Vagina (tissue), 2 donors: ENCODE results near the gene MRPS30.

Source experiments
- POLR2A ChIP-seq, 2 donors: fragments of 450-650 bp; IDR thresholded peaks; one replicate each; pipeline ENCODE4 v1.6.1; 2017; ENCODE audit warnings: antibody characterized with exemption in 2 of 2, mild to moderate bottlenecking in 2 of 2, moderate library complexity in 2 of 2
- POLR2AphosphoS5 ChIP-seq, 2 donors: sonication (generic); formaldehyde crosslinking; IDR thresholded peaks; one replicate each; pipeline ENCODE4 v1.9.0; 2017; ENCODE audit warnings: antibody characterized with exemption in 2 of 2, mild to moderate bottlenecking in 2 of 2, low read depth in 1 of 2; ENCODE audit not compliant: insufficient read depth in 1 of 2
- TF ChIP-seq, protein P1 (sequence below), 3 experiments: fragments of 450-650 bp in 2 of 3; fragments of 200-600 bp in 1 of 3; sonication (generic) in 1 of 3; IDR thresholded peaks; one replicate each; pipeline ENCODE4 v1.5.1; 2017 to 2019; ENCODE audit warnings: antibody characterized with exemption in 3 of 3, mild to moderate bottlenecking in 2 of 3, moderate library complexity in 2 of 3

DNA sequence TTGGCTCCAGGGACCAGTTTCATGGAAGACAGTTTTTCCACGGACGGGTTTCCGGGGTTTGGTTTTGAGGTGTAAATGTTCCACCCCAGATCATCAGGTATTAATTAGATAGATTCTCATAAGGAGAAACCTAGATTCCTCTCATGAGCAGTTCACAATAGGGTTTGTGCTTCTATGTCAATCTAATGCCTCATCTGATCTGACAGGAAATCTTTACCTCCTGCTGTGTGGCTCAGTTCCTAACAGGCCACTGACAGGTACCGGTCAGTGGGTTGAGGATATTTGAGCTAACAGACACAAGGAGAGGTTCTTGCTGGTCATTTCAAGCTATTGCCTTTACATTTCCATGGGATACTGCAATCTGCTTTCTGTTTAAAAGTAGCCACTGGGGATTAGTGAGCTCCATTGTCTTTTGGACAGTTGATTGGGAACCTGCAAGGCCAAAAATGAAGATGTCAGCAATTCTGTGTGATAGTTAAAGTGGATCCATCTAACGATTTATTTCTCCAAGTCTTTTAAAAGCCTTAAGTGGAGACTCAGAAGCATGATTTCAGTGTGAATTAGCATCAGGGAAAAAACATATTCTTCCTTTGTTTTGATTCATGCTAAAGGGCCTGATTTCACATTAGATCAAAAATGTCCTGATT, 38.6 kb downstream of the MRPS30 start:
- TF ChIP-seq, protein P1, sequence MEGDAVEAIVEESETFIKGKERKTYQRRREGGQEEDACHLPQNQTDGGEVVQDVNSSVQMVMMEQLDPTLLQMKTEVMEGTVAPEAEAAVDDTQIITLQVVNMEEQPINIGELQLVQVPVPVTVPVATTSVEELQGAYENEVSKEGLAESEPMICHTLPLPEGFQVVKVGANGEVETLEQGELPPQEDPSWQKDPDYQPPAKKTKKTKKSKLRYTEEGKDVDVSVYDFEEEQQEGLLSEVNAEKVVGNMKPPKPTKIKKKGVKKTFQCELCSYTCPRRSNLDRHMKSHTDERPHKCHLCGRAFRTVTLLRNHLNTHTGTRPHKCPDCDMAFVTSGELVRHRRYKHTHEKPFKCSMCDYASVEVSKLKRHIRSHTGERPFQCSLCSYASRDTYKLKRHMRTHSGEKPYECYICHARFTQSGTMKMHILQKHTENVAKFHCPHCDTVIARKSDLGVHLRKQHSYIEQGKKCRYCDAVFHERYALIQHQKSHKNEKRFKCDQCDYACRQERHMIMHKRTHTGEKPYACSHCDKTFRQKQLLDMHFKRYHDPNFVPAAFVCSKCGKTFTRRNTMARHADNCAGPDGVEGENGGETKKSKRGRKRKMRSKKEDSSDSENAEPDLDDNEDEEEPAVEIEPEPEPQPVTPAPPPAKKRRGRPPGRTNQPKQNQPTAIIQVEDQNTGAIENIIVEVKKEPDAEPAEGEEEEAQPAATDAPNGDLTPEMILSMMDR (IDR thresholded peaks at IDR 0.05): no peak
- no peak for TF ChIP-seq POLR2A (IDR thresholded peaks at IDR 0.05)
- no peak for TF ChIP-seq POLR2AphosphoS5 (IDR thresholded peaks at IDR 0.05; ENCODE audit: insufficient read depth in 1 of 2, low read depth in 1 of 2)
